ENCODE data around the gene DUSP12. TPM values are rescaled to one million over a fixed set of nuclear protein-coding genes. Genes with fewer than 3 reads are reported as not detected.

DUSP12 gene
- total RNA-seq, 1 experiment from 2014 or later, result 28.0 TPM

DNA sequence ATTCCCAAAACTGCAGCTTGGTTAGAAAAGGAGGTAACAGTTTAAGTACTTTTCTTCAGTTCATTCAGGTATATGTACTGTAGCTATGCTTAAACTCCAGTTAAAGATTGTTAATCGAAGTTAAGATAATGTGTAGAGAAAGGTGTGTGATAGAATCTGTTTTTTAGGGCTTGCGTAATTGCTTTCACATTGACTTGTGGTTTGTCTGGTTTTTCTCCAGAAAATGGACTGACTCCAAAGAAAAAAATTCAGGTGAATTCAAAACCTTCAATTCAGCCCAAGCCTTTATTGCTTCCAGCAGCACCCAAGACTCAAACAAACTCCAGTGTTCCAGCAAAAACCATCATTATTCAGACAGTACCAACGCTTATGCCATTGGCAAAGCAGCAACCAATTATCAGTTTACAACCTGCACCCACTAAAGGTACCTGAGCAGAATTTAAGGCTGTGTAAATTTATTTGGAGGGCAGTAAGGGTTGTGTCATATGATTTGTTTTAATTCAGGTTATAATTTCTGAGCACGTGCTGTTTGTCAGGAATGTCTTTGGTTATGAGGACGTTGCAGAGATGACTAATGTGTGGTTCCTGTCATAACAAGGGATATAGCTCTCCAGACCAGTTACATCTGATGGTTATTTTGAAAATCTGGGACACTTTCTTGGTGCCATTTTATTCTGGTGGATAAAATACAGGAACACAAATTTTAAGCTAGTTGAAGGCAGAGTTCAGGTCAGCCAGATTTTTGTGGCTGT lies 42.5 kb downstream of the DUSP12 start:
- no peak overlapping the region for H3K18ac ChIP-seq (ENCODE audit: insufficient read length, low read depth, low read length)
- H3K36me3 Mint-ChIP-seq (ENCODE audit: insufficient read depth in 1 of 3, low read depth in 3 of 3), result peaks cover 0 to 9% (median under 1%) of the 10 kb centered on the region in 3 experiments; a peak in 2 of 7 replicates
- H3K27ac Mint-ChIP-seq, result no peak overlapping the region
- no peak overlapping the region for H3T11ph ChIP-seq (ENCODE audit: low read length)
- no peaks in the 10 kb centered on the region for H3K27me3 Mint-ChIP-seq (ENCODE audit: low read depth)
- no peak overlapping the region for H2AK5ac ChIP-seq (ENCODE audit: insufficient read length, low read length)
- H3K4me1 Mint-ChIP-seq, result no peaks in the 10 kb centered on the region
- no peak for DNase-seq
- H3K4me2 ChIP-seq (ENCODE audit: insufficient read depth, insufficient read length, low read length), result no peak overlapping the region
- TF ChIP-seq, protein P1, sequence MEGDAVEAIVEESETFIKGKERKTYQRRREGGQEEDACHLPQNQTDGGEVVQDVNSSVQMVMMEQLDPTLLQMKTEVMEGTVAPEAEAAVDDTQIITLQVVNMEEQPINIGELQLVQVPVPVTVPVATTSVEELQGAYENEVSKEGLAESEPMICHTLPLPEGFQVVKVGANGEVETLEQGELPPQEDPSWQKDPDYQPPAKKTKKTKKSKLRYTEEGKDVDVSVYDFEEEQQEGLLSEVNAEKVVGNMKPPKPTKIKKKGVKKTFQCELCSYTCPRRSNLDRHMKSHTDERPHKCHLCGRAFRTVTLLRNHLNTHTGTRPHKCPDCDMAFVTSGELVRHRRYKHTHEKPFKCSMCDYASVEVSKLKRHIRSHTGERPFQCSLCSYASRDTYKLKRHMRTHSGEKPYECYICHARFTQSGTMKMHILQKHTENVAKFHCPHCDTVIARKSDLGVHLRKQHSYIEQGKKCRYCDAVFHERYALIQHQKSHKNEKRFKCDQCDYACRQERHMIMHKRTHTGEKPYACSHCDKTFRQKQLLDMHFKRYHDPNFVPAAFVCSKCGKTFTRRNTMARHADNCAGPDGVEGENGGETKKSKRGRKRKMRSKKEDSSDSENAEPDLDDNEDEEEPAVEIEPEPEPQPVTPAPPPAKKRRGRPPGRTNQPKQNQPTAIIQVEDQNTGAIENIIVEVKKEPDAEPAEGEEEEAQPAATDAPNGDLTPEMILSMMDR (conservative IDR thresholded peaks at IDR 0.05), result no peak
- H4K5ac ChIP-seq (ENCODE audit: insufficient read length, low read depth, low read length), result no peak overlapping the region
- no peak overlapping the region for H3K56ac ChIP-seq (ENCODE audit: insufficient read length, low read depth, low read length)
- H3K27me3 ChIP-seq (ENCODE audit: insufficient read depth, low read length), result no peaks in the 10 kb centered on the region
- WGBS (ENCODE audit: extremely low coverage, insufficient read length, low lambda C conversion rate), result 100% methylated on average over 2 of the region's 5 CpGs
- no peak overlapping the region for H3K4ac ChIP-seq (ENCODE audit: low read depth, low read length)
- H3K9ac ChIP-seq (ENCODE audit: extremely low read depth, insufficient read length, low read length), result no peak overlapping the region
- H2BK12ac ChIP-seq (ENCODE audit: insufficient read length, low read depth, low read length), result no peak overlapping the region
- H3K9me3 Mint-ChIP-seq, result no peaks in the 10 kb centered on the region
- H2BK120ac ChIP-seq (ENCODE audit: low read depth, low read length, poor library complexity, severe bottlenecking), result no peak overlapping the region
- no peak overlapping the region for H3K14ac ChIP-seq (ENCODE audit: insufficient read depth, low read length)
- H3K79me1 ChIP-seq (ENCODE audit: insufficient read depth, low read depth, low read length, poor library complexity, severe bottlenecking), result no peaks in the 10 kb centered on the region
- H3K79me2 ChIP-seq (ENCODE audit: insufficient read depth, low read length), result no peaks in the 10 kb centered on the region
- no peak overlapping the region for H4K91ac ChIP-seq (ENCODE audit: insufficient read length, low read depth, low read length)
- no peak overlapping the region for H2BK5ac ChIP-seq (ENCODE audit: insufficient read length, low read length)
- H3K9me3 ChIP-seq (ENCODE audit: control insufficient read depth, low read depth, low read length), result no peaks in the 10 kb centered on the region
- no peak overlapping the region for H3K27ac ChIP-seq (ENCODE audit: insufficient read length, low read depth, low read length)
- no peak overlapping the region for H2AFZ ChIP-seq (ENCODE audit: low read length)
- no peak overlapping the region for H3K4me3 Mint-ChIP-seq
- H3K4me1 ChIP-seq (ENCODE audit: insufficient read depth, low read length), result no peaks in the 10 kb centered on the region
- H4K8ac ChIP-seq (replicated peaks; ENCODE audit: insufficient read length, low read depth, low read length), result no peak overlapping the region
- H2BK20ac ChIP-seq (ENCODE audit: low read depth, low read length, poor library complexity, severe bottlenecking), result no peak overlapping the region
- H3K23ac ChIP-seq (ENCODE audit: insufficient read length, low read depth, low read length), result no peak overlapping the region
- no peaks in the 10 kb centered on the region for H3K23me2 ChIP-seq (ENCODE audit: insufficient read length, low read depth, low read length, poor library complexity, severe bottlenecking)
- H2BK15ac ChIP-seq (ENCODE audit: low read depth, low read length), result no peak overlapping the region
- H4K20me1 ChIP-seq (ENCODE audit: control insufficient read depth, insufficient read depth, insufficient read length), result no peaks in the 10 kb centered on the region
